ENCODE measurements around the gene FMN1.

- TF ChIP-seq CTCF (conservative IDR thresholded peaks at IDR 0.05) (no peak), EZH2 (IDR thresholded peaks at IDR 0.05; ENCODE audit: low read depth) (no peak)
These were observed 109.9 kb downstream of the FMN1 start for GRCh38 chr15:33084661-33085060.
